Heart right ventricle (tissue), 16 donors: Measurements from ENCODE around the gene AGER. TPM values are rescaled to one million over a fixed set of nuclear protein-coding genes. Genes with fewer than 3 reads are reported as not detected.
A peak's percentile ranks its signal among the peaks of the same experiment; 100 is the strongest.

Source experiments
- ATAC-seq, 8 donors: fragments of 200-7000 bp; cut with Tn5 transposase; one replicate each; pipeline ENCODE4 v1.9.1; 2020; ENCODE audit warnings: mild to moderate bottlenecking in 8 of 8, moderate library complexity in 8 of 8, moderate number of reproducible peaks in 1 of 8
- DNase-seq, 2 donors: peaks; one replicate each; pipeline ENCODE4 v3.0.0-alpha.2; 2020
- H3K27ac ChIP-seq, 10 donors: fragments of 200-600 bp; sonication (generic) in 2 of 10; one replicate each; pipeline versions ENCODE4 v1.5.0 to v1.8.0; 2020 to 2022; ENCODE audit warnings: mild to moderate bottlenecking in 3 of 10
- H3K27me3 ChIP-seq, 7 donors: fragments of 200-600 bp; one replicate each; pipeline ENCODE4 v1.8.0; 2021 to 2022; ENCODE audit warnings: mild to moderate bottlenecking in 2 of 7
- H3K36me3 ChIP-seq, 9 donors: fragments of 200-600 bp; sonication (generic) in 1 of 9; one replicate each; pipeline versions ENCODE4 v1.5.0 to v1.8.0; 2020 to 2022; ENCODE audit warnings: mild to moderate bottlenecking in 2 of 9
- H3K4me1 ChIP-seq, 9 donors: fragments of 200-600 bp; sonication (generic) in 1 of 9; one replicate each; pipeline versions ENCODE4 v1.5.0 to v1.8.0; 2020 to 2022; ENCODE audit warnings: mild to moderate bottlenecking in 4 of 9
- H3K4me3 ChIP-seq, 10 donors: fragments of 200-600 bp; sonication (generic) in 2 of 10; one replicate each; pipeline versions ENCODE4 v1.5.0 to v1.8.0; 2020 to 2022; ENCODE audit warnings: mild to moderate bottlenecking in 7 of 10, moderate library complexity in 2 of 10
- H3K9me3 ChIP-seq, 11 donors: fragments of 200-600 bp in 10 of 11; sonication (generic) in 2 of 11; one replicate each; pipeline versions ENCODE4 v1.5.0 to v1.8.0; 2013 to 2022; ENCODE audit warnings: mild to moderate bottlenecking in 2 of 11, control low read depth in 1 of 11, moderate library complexity in 1 of 11
- WGBS, 2 donors: extraction: QIAGEN DNeasy Blood & Tissue Kit; methylation state at CpG; one replicate each; pipeline ENCODE4 v1.1.7; 2013; ENCODE audit warnings: inconsistent platforms in 1 of 2; 5-methylcytosine and 5-hydroxymethylcytosine counted together
- intact Hi-C, 10 donors: fragments of 100-400 bp; cut with DNase I; formaldehyde crosslinking; loops; one replicate each; pipeline versions ENCODE4 v1.11.1 to v1.14.2; 2022
- polyA plus RNA-seq, 2 donors: library from polyadenylated mRNA; stranded (reverse); fragments of 200-250 nt; gene quantifications; one replicate each; pipeline ENCODE4 v1.2.3, GENCODE V29; 2013
- total RNA-seq, 10 donors: library from RNA; stranded (reverse); fragmentation: NEBNext Ultra II Directional in 3 of 10; extraction: Animal tissue kit (Norgen Biotek cat#: 25700) in 3 of 10; gene quantifications; one replicate each; pipeline versions ENCODE4 v1.2.1 to v1.2.4, GENCODE V29; 2021 to 2023
- TF ChIP-seq, protein P1 (sequence below), 9 donors: fragments of 200-600 bp; sonication (generic) in 2 of 9; IDR thresholded peaks; one replicate each; pipeline versions ENCODE4 v1.5.0 to v1.8.0; 2021 to 2022; ENCODE audit warnings: antibody characterized with exemption in 9 of 9, mild to moderate bottlenecking in 5 of 9, moderate library complexity in 1 of 9
- donor health status: Arrhythmogenic right ventricular cardiomyopathy.
- donor health status: ischemic (EF 13 %, LVEDD 7.1; RV severe dilation, severe dysfunction).
- donor health status: healthy with polysubstance abuse.
- donor health status: DM: no; HTN: yes; CAD: no.
- donor health status: DM: no; HTN: no; CAD: no.
- donor health status: ischemic (EF 25% LVEDD 6.9; RV normal size, moderate dysfunction).
- donor health status: ischemic (EF 25% LVEDD 5.7; RV mildly dilated, moderate dysfunction).
- donor health status: healthy.
- donor health status: DM: yes; HTN: yes; CAD: no.
- donor health status: Ischemic cardiomyopathy.
- donor health status: ischemic (EF 35%, LVEDD 5.7; RV mildly dilated, moderate dysfunction).
- donor health status: nonischemic (EF 11% LVEDD 7.7; RV severe dilation, severe dysfunction).
- donor health status: DM: yes; HTN: yes; CAD: no.
- donor health status: PGD.
- donor health status: ischemic (EF 29% LVEDD 5.4; RV normal size, mild dysfunction).
- donor health status: nonischemic (EF 23%, LVEDD 6.1; RV moderate dilation, normal function).

The AGER gene
- total and polyA plus RNA-seq, 12 donors: 0.75 to 5.5 (median 3.1) TPM

DNA sequence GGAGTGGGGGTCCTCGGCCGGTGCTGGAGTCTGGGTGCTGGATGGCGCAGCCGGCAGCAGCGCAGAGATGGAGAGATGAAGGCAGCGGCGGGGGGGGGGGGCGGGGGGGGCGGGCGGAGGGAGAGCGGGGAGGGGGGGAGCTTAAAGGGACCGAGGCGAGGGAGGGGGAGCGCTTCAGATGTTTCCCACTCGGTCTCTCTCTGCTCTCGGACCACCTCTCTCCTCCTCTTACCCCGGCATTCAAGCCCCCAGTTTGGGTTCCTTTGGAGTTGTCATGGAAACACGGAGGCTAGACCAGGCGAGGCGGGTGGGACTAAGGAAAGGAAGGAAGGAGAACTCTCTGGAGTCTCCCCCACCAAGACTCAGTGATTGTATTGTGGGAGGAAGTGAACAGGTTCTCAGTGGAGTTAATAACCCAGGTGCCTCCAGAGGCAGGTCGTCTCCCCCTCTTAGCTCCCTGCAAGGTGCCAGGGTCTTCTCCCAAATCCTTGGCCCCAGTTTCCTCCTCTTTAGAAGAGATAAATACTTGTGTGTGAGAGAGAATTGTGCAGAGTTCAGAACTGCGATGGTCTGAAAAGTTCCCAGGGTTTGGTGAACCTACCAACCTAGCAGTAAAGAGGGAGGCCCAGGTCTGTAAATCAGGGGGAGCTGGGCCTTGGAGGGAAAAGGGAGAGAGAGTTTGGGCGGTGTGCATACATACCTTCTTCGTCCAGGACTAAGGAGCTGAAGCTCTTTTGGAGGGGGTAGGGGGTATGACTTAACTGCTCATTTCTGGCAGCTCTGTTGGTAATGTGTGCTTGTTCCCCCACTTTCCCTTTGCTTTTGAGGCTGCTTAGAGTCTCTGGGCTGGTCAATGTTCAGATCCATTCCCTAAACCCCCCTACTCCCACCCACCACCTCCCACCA lies 31.9 kb downstream of the AGER start, which contains the start of gene PRRT1:
Gene PRRT1 (minus strand): TSS at position 77 of the 906 bp plus-strand sequence. CDS start 112 bp downstream, outside the sequence.
- Histone ChIP-seq H3K27me3 (peaks cover 0 to 75% (median 8%) of the 10 kb centered on the region in 7 donors), H3K27ac (peak within 1 kb of the TSS in 9 of 10 donors; percentile 83 to 96 (median 92)), H3K4me3 (peak within 1 kb of the TSS in 9 of 10 donors; percentile 58 to 91 (median 81)), H3K9me3 (no peaks in the 10 kb centered on the region), H3K36me3 (peaks cover 0 to 24% (median 4%) of the 10 kb centered on the region in 9 donors), H3K4me1 (peaks cover 6 to 48% (median 30%) of the 10 kb centered on the region in 9 donors)
- ATAC-seq (no peak), DNase-seq (no peak)
- TF ChIP-seq, protein P1, sequence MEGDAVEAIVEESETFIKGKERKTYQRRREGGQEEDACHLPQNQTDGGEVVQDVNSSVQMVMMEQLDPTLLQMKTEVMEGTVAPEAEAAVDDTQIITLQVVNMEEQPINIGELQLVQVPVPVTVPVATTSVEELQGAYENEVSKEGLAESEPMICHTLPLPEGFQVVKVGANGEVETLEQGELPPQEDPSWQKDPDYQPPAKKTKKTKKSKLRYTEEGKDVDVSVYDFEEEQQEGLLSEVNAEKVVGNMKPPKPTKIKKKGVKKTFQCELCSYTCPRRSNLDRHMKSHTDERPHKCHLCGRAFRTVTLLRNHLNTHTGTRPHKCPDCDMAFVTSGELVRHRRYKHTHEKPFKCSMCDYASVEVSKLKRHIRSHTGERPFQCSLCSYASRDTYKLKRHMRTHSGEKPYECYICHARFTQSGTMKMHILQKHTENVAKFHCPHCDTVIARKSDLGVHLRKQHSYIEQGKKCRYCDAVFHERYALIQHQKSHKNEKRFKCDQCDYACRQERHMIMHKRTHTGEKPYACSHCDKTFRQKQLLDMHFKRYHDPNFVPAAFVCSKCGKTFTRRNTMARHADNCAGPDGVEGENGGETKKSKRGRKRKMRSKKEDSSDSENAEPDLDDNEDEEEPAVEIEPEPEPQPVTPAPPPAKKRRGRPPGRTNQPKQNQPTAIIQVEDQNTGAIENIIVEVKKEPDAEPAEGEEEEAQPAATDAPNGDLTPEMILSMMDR (IDR thresholded peaks at IDR 0.05): no peak
- intact Hi-C loops: loop anchor here in 2 of 10 donors (5.0 kb wide), 1 partner anchor 35 kb away; no protein-coding TSS in a partner anchor
- WGBS, 2 donors: 17 to 27% methylated on average over 17 to 21 of the region's 24 CpGs

DNA sequence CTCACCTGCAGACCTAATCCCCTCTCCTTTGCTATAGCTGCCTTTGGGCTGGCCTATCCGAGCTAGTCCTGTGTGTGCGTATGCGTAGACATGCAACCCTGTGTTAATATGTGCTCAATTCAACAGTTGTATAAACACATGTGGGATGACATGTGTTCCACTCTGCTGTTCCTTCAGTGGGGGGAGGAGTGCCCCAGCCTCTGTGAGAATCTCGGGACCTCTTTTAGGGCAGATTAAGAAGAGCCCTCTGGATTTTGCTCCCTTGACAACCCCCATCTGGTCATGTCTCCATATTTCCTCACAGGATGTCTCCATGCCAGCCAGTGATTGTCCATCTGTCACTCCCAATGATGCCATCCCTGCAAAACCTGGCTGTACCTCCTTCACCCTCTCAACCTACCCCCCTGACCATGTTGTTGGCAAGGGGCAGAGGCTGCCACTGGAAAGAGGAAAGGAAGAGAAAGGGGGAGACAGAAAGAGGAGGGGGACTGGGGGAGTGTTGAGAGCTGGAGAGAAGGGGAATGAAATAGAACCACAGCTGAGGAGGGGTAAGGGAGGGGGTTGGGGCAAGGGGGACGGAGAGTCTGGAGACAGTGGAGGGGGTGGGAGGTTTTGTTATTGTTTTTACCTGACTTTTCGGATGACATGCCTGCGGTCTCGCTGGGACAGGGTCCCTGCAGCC lies 32.7 kb downstream of the AGER start:
- Histone ChIP-seq H3K27me3 (peaks cover 0 to 81% (median 8%) of the 10 kb centered on the region in 7 donors), H3K9me3 (no peaks in the 10 kb centered on the region), H3K27ac (peak overlapping the region in 2 of 10 donors; percentile 83 to 92), H3K4me3 (peak overlapping the region in 9 of 10 donors; percentile 22 to 84 (median 80)), H3K36me3 (peaks cover 0 to 16% (median 3%) of the 10 kb centered on the region in 9 donors), H3K4me1 (peaks cover 6 to 47% (median 30%) of the 10 kb centered on the region in 9 donors)
- DNase-seq: no peak
- no peak for ATAC-seq
- intact Hi-C loops: loop anchor here in 2 of 10 donors (5.0 kb wide), 1 partner anchor 34 kb away; no protein-coding TSS in a partner anchor
- 41 to 46% methylated on average over 8 of the region's 8 CpGs for WGBS, 2 donors
- TF ChIP-seq, protein P1 (IDR thresholded peaks at IDR 0.05): no peak

DNA sequence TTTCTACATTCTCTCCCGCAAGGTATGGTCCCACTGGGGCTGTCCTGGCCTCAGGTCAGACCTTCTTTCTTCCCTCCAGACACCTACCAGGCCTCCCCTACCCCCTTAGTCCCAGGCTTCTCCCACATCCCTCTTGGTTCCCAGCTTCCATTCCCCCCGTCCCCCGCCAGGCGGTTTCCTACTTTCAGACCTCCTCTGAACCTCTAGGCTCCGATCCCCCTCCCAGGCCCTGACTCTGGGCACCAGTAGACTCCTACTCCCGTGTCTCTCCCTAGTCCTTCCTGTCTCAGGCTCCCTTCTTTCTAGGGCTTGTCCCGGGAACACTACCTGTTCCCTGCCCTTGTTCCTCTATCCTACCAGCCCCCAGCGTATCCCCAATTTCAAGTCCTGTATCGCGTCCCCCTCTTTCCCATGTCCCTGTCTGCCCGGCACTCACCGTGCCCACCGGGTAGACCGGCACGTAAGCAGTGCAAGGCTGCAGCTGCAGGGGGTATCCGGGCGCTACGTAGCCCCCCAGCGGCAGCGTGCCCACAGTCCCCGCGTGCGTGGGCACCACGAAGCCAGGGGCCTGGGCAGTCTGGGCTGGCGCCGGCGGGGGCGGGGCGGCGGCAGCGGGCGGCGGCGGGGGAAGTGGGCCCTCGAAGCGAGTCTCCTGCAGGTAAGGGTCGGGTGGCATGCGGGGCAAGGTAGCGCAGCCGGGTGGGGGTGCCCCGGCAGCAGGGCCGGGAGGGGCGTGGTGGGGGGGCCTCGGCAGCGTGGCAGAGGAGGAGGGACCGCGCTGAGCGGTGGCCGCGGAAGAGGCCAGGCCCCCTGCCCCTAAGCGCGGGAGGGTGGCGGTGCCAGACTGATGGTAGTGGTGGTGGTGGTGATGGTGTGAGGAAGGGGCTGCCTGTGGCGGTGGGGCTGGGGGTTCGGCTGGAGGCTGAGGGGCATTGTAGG lies 33.9 kb downstream of the AGER start:
- no peaks in the 10 kb centered on the region for H3K9me3 ChIP-seq
- WGBS, 2 donors: 35 to 45% methylated on average over 48 to 55 of the region's 55 CpGs
- TF ChIP-seq, protein P1 (IDR thresholded peaks at IDR 0.05): no peak
- DNase-seq (no peak), ATAC-seq (no peak)
- intact Hi-C loops: loop anchor here in 2 of 10 donors (5.0 kb wide), 1 partner anchor 33 kb away; no protein-coding TSS in a partner anchor
- H3K27ac ChIP-seq: no peak overlapping the region
- H3K4me1 ChIP-seq: peaks cover 6 to 46% (median 25%) of the 10 kb centered on the region in 9 donors
- H3K4me3 ChIP-seq: peak overlapping the region in 1 of 10 donors; percentile 10
- peaks cover 0 to 9% (median 0%) of the 10 kb centered on the region in 9 donors for H3K36me3 ChIP-seq
- peaks cover 0 to 81% (median 8%) of the 10 kb centered on the region in 7 donors for H3K27me3 ChIP-seq
